Esophagus squamous epithelium (tissue), 5 donors: ENCODE data around the gene DPY19L1. TPM values are rescaled to one million over a fixed set of nuclear protein-coding genes. Genes with fewer than 3 reads are reported as not detected.
"Not testable (repeated sequence)": the region's sequence is repeated elsewhere in the genome, so short reads cannot be mapped to it uniquely, and the experiment has no call there.

Experiments
- DNase-seq: peaks from one replicate; lab custom pipeline; 2025; lab: John Stamatoyannopoulos, UW
- H3K27ac ChIP-seq, 4 donors: fragments of 200-600 bp; sonication (generic); one replicate each; pipeline ENCODE4 v1.5.1; 2016 to 2019; ENCODE audit warnings: mild to moderate bottlenecking in 1 of 4
- H3K27me3 ChIP-seq, 4 donors: fragments of 200-600 bp; sonication (generic); 1 replicate in 3 of 4; 2 replicates in 1 of 4; pipeline versions ENCODE4 v1.5.1 to v1.6.0; 2017 to 2021; ENCODE audit warnings: antibody characterized with exemption in 1 of 4
- H3K36me3 ChIP-seq, 3 donors: fragments of 200-600 bp; sonication (generic); one replicate each; pipeline ENCODE4 v1.5.1; 2016 to 2019
- H3K4me1 ChIP-seq, 3 donors: fragments of 200-600 bp; sonication (generic); one replicate each; pipeline ENCODE4 v1.5.1; 2017 to 2019
- H3K4me3 ChIP-seq, 4 donors: fragments of 200-600 bp; sonication (generic); 1 replicate in 3 of 4; 2 replicates in 1 of 4; pipeline ENCODE4 v1.5.1; 2016 to 2019; ENCODE audit warnings: mild to moderate bottlenecking in 2 of 4, moderate library complexity in 1 of 4
- H3K9me3 ChIP-seq, 3 donors: fragments of 200-600 bp; sonication (generic); one replicate each; pipeline ENCODE4 v1.5.1; 2016 to 2019
- CTCF ChIP-seq, 6 experiments: fragments of 450-650 bp in 4 of 6; fragments of 200-600 bp in 2 of 6; sonication (generic) in 2 of 6; IDR thresholded peaks; one replicate each; pipeline ENCODE4 v1.5.1; 2016 to 2019; ENCODE audit warnings: antibody characterized with exemption in 6 of 6, mild to moderate bottlenecking in 4 of 6, moderate library complexity in 4 of 6
- POLR2A ChIP-seq, 4 donors: fragments of 450-650 bp; IDR thresholded peaks; one replicate each; pipeline ENCODE4 v1.6.1; 2017; ENCODE audit warnings: antibody characterized with exemption in 4 of 4, mild to moderate bottlenecking in 4 of 4, moderate library complexity in 3 of 4
- WGBS, 2 donors: methylation state at CpG; one replicate each; pipeline ENCODE4 v1.1.5; 2018; 5-methylcytosine and 5-hydroxymethylcytosine counted together
- intact Hi-C: fragments of 100-400 bp; cut with DNase I; formaldehyde crosslinking; loops from one replicate; pipeline ENCODE4 v1.15.0; 2022
- total RNA-seq, 4 donors: library from RNA; depleted of rRNA; stranded (reverse); fragments of >200 nt; gene quantifications; one replicate each; pipeline ENCODE4 v1.1.0, GENCODE V29; 2016
- donor health status: DM: yes; HTN: yes; CAD: no.

The DPY19L1 gene
- total RNA-seq, 4 donors from 2014 or later: 3.0 to 27.1 (median 9.1) TPM

- H3K4me1 ChIP-seq: no peaks in the 10 kb centered on the region
- no peak overlapping the region for H3K27ac ChIP-seq
- no peaks in the 10 kb centered on the region for H3K27me3 ChIP-seq
- no peak overlapping the region for H3K4me3 ChIP-seq
- intact Hi-C loops: no loop called here
- no peak for DNase-seq
- TF ChIP-seq POLR2A (IDR thresholded peaks at IDR 0.05) (no peak), CTCF (IDR thresholded peaks at IDR 0.05) (no peak)
- H3K36me3 ChIP-seq: peaks cover 0 to 24% (median 0%) of the 10 kb centered on the region in 3 donors
- WGBS, 2 donors: 89 to 95% methylated on average over 3 of the region's 3 CpGs
- no peaks in the 10 kb centered on the region for H3K9me3 ChIP-seq
Measured at GRCh38 chr7:35011085-35011484, 26.2 kb downstream of the DPY19L1 start.

- no peaks in the 10 kb centered on the region for H3K9me3 ChIP-seq
- DNase-seq: no peak
- peaks cover 0 to 21% (median 0%) of the 10 kb centered on the region in 3 donors for H3K4me1 ChIP-seq
- peaks cover 0 to 24% (median 0%) of the 10 kb centered on the region in 3 donors for H3K36me3 ChIP-seq
- H3K27me3 ChIP-seq: no peaks in the 10 kb centered on the region
- TF ChIP-seq CTCF (IDR thresholded peaks at IDR 0.05): no peak
- no peak for TF ChIP-seq POLR2A (IDR thresholded peaks at IDR 0.05)
- H3K4me3 ChIP-seq: no peak overlapping the region
- intact Hi-C loops: no loop called here
- no peak overlapping the region for H3K27ac ChIP-seq
Measured at GRCh38 chr7:35007768-35008167, 29.5 kb downstream of the DPY19L1 start.

GRCh38 chr7:35004531-35005095, 32.7 kb downstream of the DPY19L1 start:
- H3K4me3 ChIP-seq: no peak overlapping the region
- TF ChIP-seq CTCF (IDR thresholded peaks at IDR 0.05) (no peak), POLR2A (IDR thresholded peaks at IDR 0.05) (no peak)
- no peak for DNase-seq
- peaks cover 0 to 21% (median 0%) of the 10 kb centered on the region in 3 donors for H3K4me1 ChIP-seq
- intact Hi-C loops: no loop called here
- H3K9me3 ChIP-seq: no peaks in the 10 kb centered on the region
- no peaks in the 10 kb centered on the region for H3K36me3 ChIP-seq
- no peaks in the 10 kb centered on the region for H3K27me3 ChIP-seq
- WGBS, 2 donors: 50 to 64% methylated on average over 1 of the region's 1 CpG
- H3K27ac ChIP-seq: peak overlapping the region in 2 of 4 donors; percentile 53 to 64

- no peaks in the 10 kb centered on the region for H3K36me3 ChIP-seq
- TF ChIP-seq CTCF (IDR thresholded peaks at IDR 0.05): no peak
- no peak for TF ChIP-seq POLR2A (IDR thresholded peaks at IDR 0.05)
- peak overlapping the region; percentile 29 to 64 (median 56) for H3K27ac ChIP-seq
- H3K4me1 ChIP-seq: peaks cover 0 to 21% (median 0%) of the 10 kb centered on the region in 3 donors
- 46 to 63% methylated on average over 7 of the region's 7 CpGs for WGBS, 2 donors
- DNase-seq: no peak
- no peak overlapping the region for H3K4me3 ChIP-seq
- intact Hi-C loops: no loop called here
- no peaks in the 10 kb centered on the region for H3K27me3 ChIP-seq
- H3K9me3 ChIP-seq: no peaks in the 10 kb centered on the region
Measured at GRCh38 chr7:35003679-35004303, 33.5 kb downstream of the DPY19L1 start.

- H3K9me3 ChIP-seq, H3K27me3 ChIP-seq, H3K36me3 ChIP-seq, DNase-seq, H3K4me3 ChIP-seq, intact Hi-C loops: not testable (repeated sequence)
- peaks cover 0 to 21% (median 0%) of the 10 kb centered on the region in 3 donors for H3K4me1 ChIP-seq
- H3K27ac ChIP-seq: peak overlapping the region; percentile 29 to 64 (median 56)
- WGBS, 2 donors: 46 to 50% methylated on average over 1 of the region's 1 CpG
Measured at GRCh38 chr7:35003177-35003650, 34.1 kb downstream of the DPY19L1 start.

GRCh38 chr7:34998335-34998734, 39.0 kb downstream of the DPY19L1 start:
- DNase-seq, intact Hi-C loops, H3K27ac ChIP-seq, H3K4me3 ChIP-seq, H3K36me3 ChIP-seq, H3K27me3 ChIP-seq, H3K4me1 ChIP-seq, H3K9me3 ChIP-seq: not testable (repeated sequence)
- 87 to 96% methylated on average over 6 of the region's 6 CpGs for WGBS, 2 donors

- H3K4me3 ChIP-seq, intact Hi-C loops, H3K9me3 ChIP-seq, H3K27ac ChIP-seq, H3K4me1 ChIP-seq, H3K36me3 ChIP-seq, DNase-seq, H3K27me3 ChIP-seq: not testable (repeated sequence)
- WGBS, 2 donors: 75 to 88% methylated on average over 2 to 3 of the region's 5 CpGs
Measured at GRCh38 chr7:34996423-34997090, 40.7 kb downstream of the DPY19L1 start.
